ENCODE data around the gene KLF2. TPM values are rescaled to one million over a fixed set of nuclear protein-coding genes. Genes with fewer than 3 reads are reported as not detected.
A peak's percentile ranks its signal among the peaks of the same experiment; 100 is the strongest.

The KLF2 gene
- total and polyA plus RNA-seq, 7 experiments from 2014 or later, result 119 to 630 (median 445) TPM

DNA sequence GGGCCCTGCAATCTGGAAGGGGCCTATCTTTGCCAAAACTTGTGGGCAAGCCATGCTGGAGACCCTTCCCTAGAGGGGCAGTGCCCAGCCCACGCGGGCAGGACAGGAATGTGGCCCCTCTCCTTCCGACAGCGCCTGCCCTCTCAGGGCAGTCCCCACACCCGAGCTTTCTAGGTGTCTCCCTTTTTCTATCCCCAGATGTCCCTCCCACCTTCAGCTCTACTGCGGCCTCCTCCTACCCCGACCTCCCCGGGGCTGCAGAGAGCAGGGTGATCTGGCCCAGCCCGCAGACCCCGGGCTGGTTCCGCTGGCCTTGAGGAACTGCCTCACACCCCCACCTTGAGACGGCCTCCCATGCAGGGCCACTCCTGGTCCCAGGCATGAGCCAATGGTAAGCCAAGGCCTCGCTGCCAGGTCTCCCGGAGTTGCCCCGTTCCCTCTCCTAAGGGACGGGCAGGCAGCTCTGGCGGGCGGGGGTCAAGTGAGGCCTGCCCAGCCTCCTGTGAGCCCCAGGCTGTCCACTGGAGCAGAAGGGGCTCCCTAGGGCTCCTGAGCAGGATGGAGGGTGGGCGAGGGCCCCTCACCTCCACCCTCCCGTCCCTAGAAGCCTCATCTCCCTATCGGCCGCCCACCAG, 39.7 kb downstream of the KLF2 start:
- Mint-ChIP-seq H3K9me3 (peaks cover 0 to 2% (median 0%) of the 10 kb centered on the region in 11 donors), H3K27ac (peak overlapping the region in 5 of 9 donors; percentile 62 to 92 (median 86)), H3K4me3 (peak overlapping the region in 7 of 10 donors; percentile 5 to 62 (median 36)), H3K36me3 (peaks cover 0 to 18% (median 0%) of the 10 kb centered on the region in 5 donors), H3K4me1 (peaks cover 52 to 78% (median 68%) of the 10 kb centered on the region in 7 donors), H3K27me3 (peaks cover 0 to 13% (median 0%) of the 10 kb centered on the region in 5 donors)
- POLR2A ChIA-PET, result interaction anchor here (24.8 to 35.0 kb wide), 3 partner anchors 2 to 31 kb away, joined by 1067 to 4370 read pairs (median 1067); partner anchors contain the start of gene KLF2
- CTCF ChIA-PET, result interaction anchor here (0.6 to 10.6 kb wide), 2 partner anchors 27 to 35 kb away, joined by 3 to 159 read pairs; no protein-coding TSS in a partner anchor
- no peaks in the 10 kb centered on the region for H3K27me3 ChIP-seq (ENCODE audit: control insufficient read depth in 2 of 2, insufficient read depth in 2 of 2, low read length in 2 of 2)
- DNase-seq (no peak), ATAC-seq (no peak)
- H3K36me3 ChIP-seq (ENCODE audit: control insufficient read depth in 2 of 3, insufficient read depth in 3 of 3, low read length in 3 of 3), result no peaks in the 10 kb centered on the region
- H3K4me1 ChIP-seq (ENCODE audit: control insufficient read depth in 2 of 2, insufficient read depth in 2 of 2, low read length in 2 of 2), result peaks cover 78 to 90% of the 10 kb centered on the region in 2 donors
- no peak overlapping the region for H3K4me3 ChIP-seq (ENCODE audit: low read length)
- intact Hi-C loops (cut with micrococcal nuclease), result no loop called here
- no peaks in the 10 kb centered on the region for H3K9me3 ChIP-seq (ENCODE audit: control insufficient read depth in 2 of 3, low read length in 3 of 3)
- H3K27ac ChIP-seq (ENCODE audit: low read depth, low read length), result peak overlapping the region; percentile 99

DNA sequence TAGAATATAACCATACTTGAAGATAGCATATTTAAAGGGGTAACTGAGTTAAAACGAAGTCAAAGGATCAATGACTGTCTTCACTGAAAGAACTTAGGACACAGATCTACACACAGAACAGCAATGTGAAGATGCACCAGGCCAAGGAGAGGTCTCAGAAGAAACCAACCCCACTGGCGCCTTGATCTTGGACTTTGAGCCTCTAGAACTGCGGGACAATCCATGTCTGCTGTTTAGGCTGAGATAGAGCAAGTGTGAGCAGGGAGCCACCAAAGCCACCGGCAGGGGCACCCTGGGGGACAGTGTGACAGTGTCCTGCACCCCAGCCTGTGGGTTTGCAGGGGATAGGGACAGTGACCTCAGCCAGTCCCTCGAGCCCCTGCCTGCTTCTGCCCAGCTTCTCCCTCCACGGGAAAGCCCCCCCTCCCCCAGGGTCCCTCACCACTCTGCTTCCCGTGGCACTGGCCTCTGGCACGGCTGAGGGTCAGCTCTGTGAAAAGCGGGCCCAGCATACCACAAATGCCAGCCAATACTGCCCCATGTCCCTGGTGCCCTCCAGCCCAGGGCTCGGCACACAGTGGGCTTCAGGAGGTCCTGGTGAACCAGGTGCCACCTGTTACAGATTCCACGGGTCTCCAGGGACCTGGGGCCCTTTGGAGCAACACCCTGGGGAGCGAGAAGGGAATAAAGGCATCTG, 40.8 kb downstream of the KLF2 start:
- POLR2A ChIA-PET, result interaction anchor here (0.6 to 35.0 kb wide), 9 partner anchors 3 to 1859 kb away, joined by 3 to 4370 read pairs (median 10); partner anchors contain the start of gene KLF2
- Histone ChIP-seq H3K4me1 (ENCODE audit: control insufficient read depth in 2 of 2, insufficient read depth in 2 of 2, low read length in 2 of 2) (peaks cover 82 to 90% of the 10 kb centered on the region in 2 donors), H3K9me3 (ENCODE audit: control insufficient read depth in 2 of 3, low read length in 3 of 3) (no peaks in the 10 kb centered on the region), H3K4me3 (ENCODE audit: low read length) (peak overlapping the region; percentile 71), H3K27me3 (ENCODE audit: control insufficient read depth in 2 of 2, insufficient read depth in 2 of 2, low read length in 2 of 2) (no peaks in the 10 kb centered on the region), H3K36me3 (ENCODE audit: control insufficient read depth in 2 of 3, insufficient read depth in 3 of 3, low read length in 3 of 3) (no peaks in the 10 kb centered on the region), H3K27ac (ENCODE audit: low read depth, low read length) (peak overlapping the region; percentile 99)
- intact Hi-C loops (cut with micrococcal nuclease), result loop anchor here in 1 of 2 donors (5.0 kb wide), 1 partner anchor 288 kb away; the partner anchor contains the start of gene TPM4
- Mint-ChIP-seq H3K27me3 (peaks cover 0 to 13% (median 0%) of the 10 kb centered on the region in 5 donors), H3K4me1 (peaks cover 41 to 74% (median 61%) of the 10 kb centered on the region in 7 donors), H3K36me3 (peaks cover 0 to 13% (median 0%) of the 10 kb centered on the region in 5 donors), H3K4me3 (peak overlapping the region in 8 of 10 donors; percentile 53 to 89 (median 67)), H3K27ac (no peak overlapping the region), H3K9me3 (peaks cover 0 to 5% (median 0%) of the 10 kb centered on the region in 11 donors)
- no peak for ATAC-seq
- peak in 1 of 9 donors; percentile 13 for DNase-seq
- CTCF ChIA-PET, result interaction anchor here (0.9 to 10.6 kb wide), 6 partner anchors 17 to 36 kb away, joined by 3 to 159 read pairs (median 6); no protein-coding TSS in a partner anchor

DNA sequence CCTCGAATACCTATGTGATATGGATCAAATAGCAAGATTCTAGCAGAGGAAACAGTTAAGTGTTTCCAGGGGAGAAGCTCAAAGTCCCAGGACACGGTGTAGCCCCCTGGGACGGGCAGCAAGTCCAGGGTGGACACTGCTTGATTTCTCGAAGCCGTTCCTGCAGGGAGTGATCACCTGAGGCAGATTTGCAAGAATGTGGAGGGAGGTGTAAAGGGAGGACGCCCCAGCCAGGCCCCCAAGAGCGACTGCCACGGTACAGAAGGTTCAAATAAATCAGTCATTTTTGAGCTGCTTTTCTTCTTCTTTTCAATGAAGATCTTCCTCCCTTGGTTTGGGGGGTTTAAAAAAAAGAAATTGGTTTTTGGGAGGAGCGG, 41.4 kb downstream of the KLF2 start:
- ChIA-PET CTCF (interaction anchor here (0.9 to 10.6 kb wide), 8 partner anchors 10 to 36 kb away, joined by 3 to 159 read pairs (median 6); no protein-coding TSS in a partner anchor), POLR2A (interaction anchor here (0.6 to 35.0 kb wide), 13 partner anchors 3 to 1860 kb away, joined by 3 to 4370 read pairs (median 5); partner anchors contain the start of gene KLF2)
- intact Hi-C loops (cut with micrococcal nuclease), result loop anchor here (1.0 to 5.0 kb wide), 3 partner anchors 10 to 289 kb away; partner anchors contain the start of gene TPM4 (in 1 of the 2)
- Mint-ChIP-seq H3K27ac (no peak overlapping the region), H3K4me3 (peak overlapping the region in 1 of 10 donors; percentile 89), H3K36me3 (peaks cover 0 to 13% (median 0%) of the 10 kb centered on the region in 5 donors), H3K4me1 (peaks cover 35 to 74% (median 61%) of the 10 kb centered on the region in 7 donors), H3K27me3 (peaks cover 0 to 15% (median 0%) of the 10 kb centered on the region in 5 donors), H3K9me3 (peaks cover 0 to 5% (median 0%) of the 10 kb centered on the region in 11 donors)
- no peak for ATAC-seq
- H3K36me3 ChIP-seq (ENCODE audit: control insufficient read depth in 2 of 3, insufficient read depth in 3 of 3, low read length in 3 of 3), result no peaks in the 10 kb centered on the region
- H3K9me3 ChIP-seq (ENCODE audit: control insufficient read depth in 2 of 3, low read length in 3 of 3), result no peaks in the 10 kb centered on the region
- H3K4me1 ChIP-seq (ENCODE audit: control insufficient read depth in 2 of 2, insufficient read depth in 2 of 2, low read length in 2 of 2), result peaks cover 88 to 90% of the 10 kb centered on the region in 2 donors
- peak in 1 of 9 donors; percentile 9 for DNase-seq
- H3K27ac ChIP-seq (ENCODE audit: low read depth, low read length), result peak overlapping the region; percentile 99
- H3K27me3 ChIP-seq (ENCODE audit: control insufficient read depth in 2 of 2, insufficient read depth in 2 of 2, low read length in 2 of 2), result no peaks in the 10 kb centered on the region
- peak overlapping the region; percentile 71 for H3K4me3 ChIP-seq (ENCODE audit: low read length)

- ATAC-seq, result peak; percentile 11
- intact Hi-C loops (cut with micrococcal nuclease), result loop anchor here (1.0 to 5.0 kb wide), 4 partner anchors 10 to 289 kb away; partner anchors contain the start of gene TPM4 (in 1 of the 2)
- H3K27ac Mint-ChIP-seq, result no peak overlapping the region
These were observed 42.0 kb downstream of the KLF2 start for GRCh38 chr19:16366433-16367260.

DNA sequence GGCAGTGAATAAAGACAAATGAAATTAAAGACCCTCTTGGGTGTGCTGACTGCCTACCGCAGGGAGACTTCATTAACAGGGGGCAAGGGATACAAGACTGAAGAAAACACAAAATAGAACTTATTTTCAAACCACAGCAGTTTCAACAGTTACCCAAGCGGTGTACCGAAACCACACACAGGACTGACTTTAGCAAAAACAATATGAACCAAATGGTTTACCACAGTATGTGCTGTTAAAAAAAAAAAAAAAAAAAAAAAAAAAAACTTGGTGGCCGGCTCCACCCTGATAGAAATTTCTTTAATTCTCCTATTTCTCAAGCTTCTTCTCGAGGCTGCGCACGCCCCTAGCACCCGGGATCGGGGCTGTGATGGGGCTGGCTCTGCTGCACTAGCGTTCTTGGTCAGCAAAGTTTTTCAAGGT, 42.6 kb downstream of the KLF2 start:
- H3K4me1 ChIP-seq (ENCODE audit: control insufficient read depth in 2 of 2, insufficient read depth in 2 of 2, low read length in 2 of 2), result peaks cover 86 to 92% of the 10 kb centered on the region in 2 donors
- peak overlapping the region; percentile 71 for H3K4me3 ChIP-seq (ENCODE audit: low read length)
- H3K9me3 ChIP-seq (ENCODE audit: control insufficient read depth in 2 of 3, low read length in 3 of 3), result no peaks in the 10 kb centered on the region
- intact Hi-C loops (cut with micrococcal nuclease), result loop anchor here (1.0 to 5.0 kb wide), 3 partner anchors 25 to 290 kb away; partner anchors contain the start of gene TPM4 (in 1 of the 2)
- H3K4me3 Mint-ChIP-seq, result peak overlapping the region in 1 of 10 donors; percentile 89
- DNase-seq (peak; percentile 35 to 86 (median 74)), ATAC-seq (peak; percentile 5)
- H3K4me1 Mint-ChIP-seq, result peaks cover 23 to 74% (median 49%) of the 10 kb centered on the region in 7 donors
- H3K27me3 ChIP-seq (ENCODE audit: control insufficient read depth in 2 of 2, insufficient read depth in 2 of 2, low read length in 2 of 2), result no peaks in the 10 kb centered on the region
- ChIA-PET CTCF (interaction anchor here (0.7 to 10.6 kb wide), 7 partner anchors 9 to 893 kb away, joined by 3 to 159 read pairs (median 6); partner anchors contain the start of gene KLF2), POLR2A (interaction anchor here (0.6 to 35.0 kb wide), 18 partner anchors 5 to 939 kb away, joined by 3 to 4370 read pairs (median 6); partner anchors contain the start of genes AP1M1 and KLF2)
- H3K27ac Mint-ChIP-seq, result no peak overlapping the region
- peaks cover 0 to 22% (median 0%) of the 10 kb centered on the region in 5 donors for H3K27me3 Mint-ChIP-seq
- H3K36me3 Mint-ChIP-seq, result peaks cover 0 to 8% (median 0%) of the 10 kb centered on the region in 5 donors
- H3K9me3 Mint-ChIP-seq, result peaks cover 0 to 5% (median 0%) of the 10 kb centered on the region in 11 donors
- H3K36me3 ChIP-seq (ENCODE audit: control insufficient read depth in 2 of 3, insufficient read depth in 3 of 3, low read length in 3 of 3), result no peaks in the 10 kb centered on the region
- H3K27ac ChIP-seq (ENCODE audit: low read depth, low read length), result peak overlapping the region; percentile 99

More at GRCh38 chr19:16366433-16367260, 42.0 kb downstream of the KLF2 start:
- peak overlapping the region; percentile 71 for H3K4me3 ChIP-seq (ENCODE audit: low read length)
- H3K4me1 Mint-ChIP-seq, result peaks cover 29 to 74% (median 55%) of the 10 kb centered on the region in 7 donors
- H3K36me3 Mint-ChIP-seq, result peaks cover 0 to 12% (median 0%) of the 10 kb centered on the region in 5 donors
- no peaks in the 10 kb centered on the region for H3K27me3 ChIP-seq (ENCODE audit: control insufficient read depth in 2 of 2, insufficient read depth in 2 of 2, low read length in 2 of 2)
- peaks cover 0 to 5% (median 0%) of the 10 kb centered on the region in 11 donors for H3K9me3 Mint-ChIP-seq
- H3K4me3 Mint-ChIP-seq, result peak overlapping the region in 1 of 10 donors; percentile 89
- peaks cover 87 to 88% of the 10 kb centered on the region in 2 donors for H3K4me1 ChIP-seq (ENCODE audit: control insufficient read depth in 2 of 2, insufficient read depth in 2 of 2, low read length in 2 of 2)
- CTCF ChIA-PET, result interaction anchor here (0.7 to 10.6 kb wide), 10 partner anchors 10 to 894 kb away, joined by 3 to 159 read pairs (median 5); partner anchors contain the start of gene KLF2
- H3K27ac ChIP-seq (ENCODE audit: low read depth, low read length), result peak overlapping the region; percentile 99
- DNase-seq, result peak in 7 of 9 donors; percentile 71 to 87 (median 77)
- POLR2A ChIA-PET, result interaction anchor here (0.6 to 35.0 kb wide), 22 partner anchors 4 to 1861 kb away, joined by 3 to 4370 read pairs (median 4); partner anchors contain the start of genes AP1M1 and KLF2
- peaks cover 0 to 20% (median 0%) of the 10 kb centered on the region in 5 donors for H3K27me3 Mint-ChIP-seq
- no peaks in the 10 kb centered on the region for H3K9me3 ChIP-seq (ENCODE audit: control insufficient read depth in 2 of 3, low read length in 3 of 3)
- H3K36me3 ChIP-seq (ENCODE audit: control insufficient read depth in 2 of 3, insufficient read depth in 3 of 3, low read length in 3 of 3), result no peaks in the 10 kb centered on the region

Measured in naive thymus-derived CD4-positive, alpha-beta T cell (primary cell).